ENCODE measurements around the gene LRP6.

LRP6 gene

GRCh38 chr12:12219664-12220063, 47.2 kb downstream of the LRP6 start:
- H3K27me3 ChIP-seq (replicated peaks; ENCODE audit: control insufficient read depth, insufficient read depth, low read length): no peaks in the 10 kb centered on the region
- TF ChIP-seq CTCF (IDR thresholded peaks at IDR 0.05; ENCODE audit: insufficient read depth, low read length, poor library complexity, severe bottlenecking): no peak
- DNase-seq (ENCODE audit: extremely low read depth, insufficient read length): no peak

GRCh38 chr12:12217018-12217359, 49.9 kb downstream of the LRP6 start:
- Histone ChIP-seq H3K4me3 (replicated peaks; ENCODE audit: low read depth, low read length) (no peak overlapping the region), H3K27me3 (replicated peaks; ENCODE audit: control insufficient read depth, insufficient read depth, low read length) (no peaks in the 10 kb centered on the region), H3K36me3 (ENCODE audit: control insufficient read depth, insufficient read depth, low read length) (no peaks in the 10 kb centered on the region)
- DNase-seq (ENCODE audit: extremely low read depth, insufficient read length): no peak
- TF ChIP-seq CTCF (IDR thresholded peaks at IDR 0.05; ENCODE audit: insufficient read depth, low read length, poor library complexity, severe bottlenecking): no peak

More at GRCh38 chr12:12219664-12220063, 47.2 kb downstream of the LRP6 start:
- Histone ChIP-seq H3K4me3 (replicated peaks; ENCODE audit: low read depth, low read length) (no peak overlapping the region), H3K36me3 (ENCODE audit: control insufficient read depth, insufficient read depth, low read length) (no peaks in the 10 kb centered on the region)

- no peaks in the 10 kb centered on the region for H3K36me3 ChIP-seq (ENCODE audit: control insufficient read depth, insufficient read depth, low read length)
- no peak for DNase-seq (ENCODE audit: extremely low read depth, insufficient read length)
- no peak overlapping the region for H3K4me3 ChIP-seq (replicated peaks; ENCODE audit: low read depth, low read length)
- TF ChIP-seq CTCF (IDR thresholded peaks at IDR 0.05; ENCODE audit: insufficient read depth, low read length, poor library complexity, severe bottlenecking): no peak
- no peaks in the 10 kb centered on the region for H3K27me3 ChIP-seq (replicated peaks; ENCODE audit: control insufficient read depth, insufficient read depth, low read length)
Observed at GRCh38 chr12:12216349-12217017, 50.4 kb downstream of the LRP6 start.

- Histone ChIP-seq H3K36me3 (ENCODE audit: control insufficient read depth, insufficient read depth, low read length) (no peaks in the 10 kb centered on the region), H3K4me3 (replicated peaks; ENCODE audit: low read depth, low read length) (no peak overlapping the region), H3K27me3 (replicated peaks; ENCODE audit: control insufficient read depth, insufficient read depth, low read length) (no peaks in the 10 kb centered on the region)
- DNase-seq (ENCODE audit: extremely low read depth, insufficient read length): no peak
- no peak for TF ChIP-seq CTCF (IDR thresholded peaks at IDR 0.05; ENCODE audit: insufficient read depth, low read length, poor library complexity, severe bottlenecking)
Observed at GRCh38 chr12:12214635-12215131, 52.2 kb downstream of the LRP6 start.

- no peak for TF ChIP-seq CTCF (IDR thresholded peaks at IDR 0.05; ENCODE audit: insufficient read depth, low read length, poor library complexity, severe bottlenecking)
- Histone ChIP-seq H3K27me3 (replicated peaks; ENCODE audit: control insufficient read depth, insufficient read depth, low read length) (no peaks in the 10 kb centered on the region), H3K36me3 (ENCODE audit: control insufficient read depth, insufficient read depth, low read length) (no peaks in the 10 kb centered on the region), H3K4me3 (replicated peaks; ENCODE audit: low read depth, low read length) (no peak overlapping the region)
- no peak for DNase-seq (ENCODE audit: extremely low read depth, insufficient read length)
Observed at GRCh38 chr12:12214201-12214600, 52.6 kb downstream of the LRP6 start.

GRCh38 chr12:12212769-12213168, 54.1 kb downstream of the LRP6 start:
- DNase-seq (ENCODE audit: extremely low read depth, insufficient read length): no peak
- Histone ChIP-seq H3K27me3 (replicated peaks; ENCODE audit: control insufficient read depth, insufficient read depth, low read length) (no peaks in the 10 kb centered on the region), H3K4me3 (replicated peaks; ENCODE audit: low read depth, low read length) (no peak overlapping the region), H3K36me3 (ENCODE audit: control insufficient read depth, insufficient read depth, low read length) (no peaks in the 10 kb centered on the region)
- no peak for TF ChIP-seq CTCF (IDR thresholded peaks at IDR 0.05; ENCODE audit: insufficient read depth, low read length, poor library complexity, severe bottlenecking)

Data from GM06990 (cell line).